VCaP (cell line): ENCODE measurements around the gene CELA3A.
"Not testable (repeated sequence)": the region's sequence is repeated elsewhere in the genome, so short reads cannot be mapped to it uniquely, and the experiment has no call there.

Experiments
- H3K27ac ChIP-seq: fragments of 450-650 bp; 2 replicates; pipeline ENCODE4 v1.5.1; 2017
- TF ChIP-seq, protein P1 (sequence below): fragments of 450-650 bp; conservative IDR thresholded peaks from 2 replicates; pipeline ENCODE4 v1.5.1; 2017; ENCODE audit warnings: mild to moderate bottlenecking, moderate library complexity

Gene CELA3A

DNA sequence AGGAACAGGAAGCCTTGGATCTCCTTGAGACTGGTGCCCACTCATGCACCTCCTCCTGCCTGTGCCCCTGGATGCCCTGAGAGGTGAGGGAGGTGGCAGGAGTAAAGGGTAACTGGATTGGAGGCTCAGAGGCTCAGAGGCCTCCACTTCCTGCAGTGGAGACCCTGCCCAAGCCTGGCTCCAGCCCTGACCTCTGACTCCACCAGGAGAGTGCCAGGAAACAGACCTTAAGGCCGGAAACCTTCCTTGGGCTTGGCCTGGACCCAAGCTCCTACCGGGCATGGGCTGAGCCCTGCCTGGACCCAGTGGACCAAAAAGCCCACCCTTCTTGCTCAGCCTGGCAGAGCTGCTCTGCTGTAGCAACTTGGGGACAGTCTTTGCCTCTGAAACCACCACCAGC lies 39.7 kb upstream of the CELA3A start:
- TF ChIP-seq, protein P1, sequence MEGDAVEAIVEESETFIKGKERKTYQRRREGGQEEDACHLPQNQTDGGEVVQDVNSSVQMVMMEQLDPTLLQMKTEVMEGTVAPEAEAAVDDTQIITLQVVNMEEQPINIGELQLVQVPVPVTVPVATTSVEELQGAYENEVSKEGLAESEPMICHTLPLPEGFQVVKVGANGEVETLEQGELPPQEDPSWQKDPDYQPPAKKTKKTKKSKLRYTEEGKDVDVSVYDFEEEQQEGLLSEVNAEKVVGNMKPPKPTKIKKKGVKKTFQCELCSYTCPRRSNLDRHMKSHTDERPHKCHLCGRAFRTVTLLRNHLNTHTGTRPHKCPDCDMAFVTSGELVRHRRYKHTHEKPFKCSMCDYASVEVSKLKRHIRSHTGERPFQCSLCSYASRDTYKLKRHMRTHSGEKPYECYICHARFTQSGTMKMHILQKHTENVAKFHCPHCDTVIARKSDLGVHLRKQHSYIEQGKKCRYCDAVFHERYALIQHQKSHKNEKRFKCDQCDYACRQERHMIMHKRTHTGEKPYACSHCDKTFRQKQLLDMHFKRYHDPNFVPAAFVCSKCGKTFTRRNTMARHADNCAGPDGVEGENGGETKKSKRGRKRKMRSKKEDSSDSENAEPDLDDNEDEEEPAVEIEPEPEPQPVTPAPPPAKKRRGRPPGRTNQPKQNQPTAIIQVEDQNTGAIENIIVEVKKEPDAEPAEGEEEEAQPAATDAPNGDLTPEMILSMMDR, result no peak
- peak overlapping the region; percentile 25; the same call in 1 of the 2 replicates for H3K27ac ChIP-seq

DNA sequence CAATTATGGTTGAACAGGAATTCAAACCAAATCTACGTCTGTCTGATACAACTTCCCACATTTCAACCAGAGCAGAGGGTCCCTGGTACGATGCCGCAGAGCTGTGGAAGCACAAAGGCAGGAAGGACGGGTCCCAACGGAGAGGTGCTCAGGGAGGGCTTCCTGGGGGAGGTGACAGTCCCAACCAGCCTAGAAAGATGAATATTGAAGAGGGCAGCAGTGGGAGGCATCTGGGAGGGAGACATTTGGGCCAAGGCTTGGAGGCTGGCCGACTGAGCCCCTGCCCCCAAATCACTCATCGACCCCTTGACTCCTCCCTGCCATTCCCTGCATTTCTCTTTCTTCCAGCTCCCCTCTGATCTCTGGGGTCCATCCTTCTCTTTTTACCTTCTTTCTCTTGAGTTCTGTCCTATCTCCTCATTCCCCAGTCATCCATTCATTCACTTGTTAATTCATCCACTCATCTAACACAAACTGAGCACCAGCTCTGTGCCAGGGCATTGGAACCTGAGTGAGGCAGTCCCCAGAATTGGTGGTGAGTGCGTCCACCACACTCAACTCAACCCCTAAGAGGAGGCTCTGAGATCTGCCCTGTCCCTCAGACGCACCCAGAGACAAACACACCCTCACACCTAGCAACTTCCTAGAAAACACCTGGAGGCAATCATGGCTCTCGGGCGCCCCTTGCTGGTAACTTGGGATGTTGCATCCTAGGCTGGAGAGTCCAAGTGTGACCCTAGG lies 37.8 kb upstream of the CELA3A start:
- TF ChIP-seq, protein P1, result peak; percentile 87
- peak overlapping the region; percentile 42; the same call in 1 of the 2 replicates for H3K27ac ChIP-seq

DNA sequence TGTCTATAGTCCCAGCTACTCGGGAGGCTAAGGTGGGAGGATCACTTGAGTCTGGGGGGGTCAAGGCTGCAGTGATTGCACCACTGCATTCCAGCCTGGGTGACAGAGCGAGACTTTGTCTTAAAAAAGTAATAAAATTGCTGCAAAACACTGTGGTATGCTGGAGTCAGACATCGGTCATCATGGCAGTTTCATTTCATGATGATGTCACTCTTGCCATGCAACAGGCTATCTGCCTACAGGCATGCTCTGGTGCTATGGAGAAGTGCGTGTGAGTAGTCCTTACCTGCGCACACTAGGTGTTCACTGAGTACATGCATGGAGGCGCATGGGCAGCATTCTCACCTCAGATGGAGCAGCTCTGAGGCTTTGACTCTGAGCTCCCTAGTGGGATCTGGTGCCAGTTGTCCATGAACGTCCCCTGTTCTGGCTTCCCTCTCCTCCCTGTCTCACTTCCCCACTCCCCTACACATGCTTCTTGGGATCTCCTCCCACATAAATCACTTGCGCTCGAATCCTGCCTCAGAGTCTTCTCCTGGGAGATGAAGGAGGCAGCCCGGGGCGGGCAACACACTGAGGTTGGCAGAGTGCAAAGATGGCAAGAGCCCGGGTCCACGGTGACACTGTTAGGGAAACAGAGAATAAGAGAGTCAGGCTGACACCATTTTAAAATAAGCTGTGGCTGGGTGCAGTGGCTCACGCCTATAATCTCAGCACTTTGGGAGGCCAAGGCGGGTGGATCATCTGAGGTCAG lies 35.0 kb upstream of the CELA3A start:
- TF ChIP-seq, protein P1, result no peak
- peak overlapping the region; percentile 42; the same call in 1 of the 2 replicates for H3K27ac ChIP-seq

DNA sequence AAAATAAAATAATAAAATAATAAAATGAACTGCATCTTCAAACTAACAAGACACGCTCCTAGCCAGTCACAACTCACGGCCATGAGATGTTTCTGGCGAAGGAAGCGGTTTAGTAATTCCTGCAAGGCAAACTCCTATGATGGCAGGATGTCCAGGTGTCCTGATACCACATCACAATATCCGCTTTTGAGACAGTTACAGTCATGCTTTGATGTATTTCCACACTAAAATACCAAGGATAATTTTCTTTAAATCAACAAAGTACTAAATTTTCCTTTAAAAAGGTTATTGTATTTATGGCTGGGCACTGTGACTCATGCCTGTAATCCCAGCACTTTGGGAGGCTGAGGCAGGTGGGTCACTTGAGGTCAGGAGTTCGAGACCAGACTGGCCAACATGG lies 34.2 kb upstream of the CELA3A start:
- H3K27ac ChIP-seq, result peak overlapping the region; percentile 42; the same call in 1 of the 2 replicates

DNA sequence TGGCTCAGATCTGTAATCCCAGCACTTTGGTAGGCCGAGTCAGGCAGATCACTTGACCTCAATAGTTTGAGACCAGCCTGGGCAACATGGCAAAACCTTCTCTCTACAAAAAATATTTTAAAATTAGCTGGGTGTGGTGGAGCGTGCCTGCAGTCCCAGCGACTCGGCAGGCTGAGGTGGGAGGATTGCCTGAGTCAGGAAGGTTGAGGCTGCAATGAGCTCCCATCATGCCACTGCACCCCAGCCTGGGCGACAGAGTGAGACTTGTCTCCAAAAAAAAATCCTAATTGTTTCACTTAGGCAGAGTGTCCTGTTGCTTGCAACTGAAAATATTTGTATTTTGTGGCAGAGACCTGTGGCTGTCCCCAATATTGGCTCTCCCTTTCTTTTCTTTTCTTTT lies 32.4 kb upstream of the CELA3A start:
- H3K27ac ChIP-seq, result peak overlapping the region; percentile 92

DNA sequence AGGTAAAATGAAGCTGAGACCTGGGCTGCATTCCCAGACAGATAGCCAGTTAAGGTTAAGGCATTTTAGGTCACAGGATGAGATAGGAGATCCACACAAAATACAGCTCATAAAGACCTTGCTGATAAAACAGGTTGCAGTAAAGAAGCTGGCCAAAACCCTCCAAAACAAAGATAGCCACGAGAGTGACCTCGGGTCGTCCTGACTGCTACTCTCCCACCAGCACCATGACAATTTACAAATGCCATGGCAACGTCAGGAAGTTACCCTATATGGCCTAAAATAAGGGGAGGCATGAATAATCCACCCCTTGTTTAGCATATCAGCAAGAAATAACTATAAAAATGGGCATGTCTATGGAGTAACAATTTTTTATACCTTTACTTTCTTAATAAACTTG lies 30.9 kb upstream of the CELA3A start:
- H3K27ac ChIP-seq, result peak overlapping the region; percentile 92

DNA sequence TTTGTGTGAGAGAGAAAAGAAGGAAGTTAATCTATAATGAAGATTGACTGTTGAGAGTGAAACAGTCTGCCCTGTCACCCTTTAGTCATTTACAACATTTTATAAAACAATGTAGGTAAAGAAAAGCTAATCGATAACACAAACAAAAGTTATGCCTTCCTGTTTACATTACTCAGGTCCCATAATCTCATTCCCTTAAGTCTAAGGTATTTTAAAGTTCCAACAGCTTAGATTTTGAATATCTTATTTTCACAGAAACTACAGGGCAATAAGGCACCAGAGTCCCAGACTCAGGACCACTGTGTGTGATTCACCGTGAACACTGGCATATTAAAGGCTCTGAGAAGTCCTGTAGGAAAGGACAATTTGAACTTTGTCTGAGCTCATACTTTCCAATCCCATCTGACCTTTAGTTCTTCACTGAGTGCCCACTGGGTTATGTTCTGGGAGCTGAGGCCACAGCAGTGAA lies 28.4 kb upstream of the CELA3A start:
- peak overlapping the region; percentile 92 for H3K27ac ChIP-seq

DNA sequence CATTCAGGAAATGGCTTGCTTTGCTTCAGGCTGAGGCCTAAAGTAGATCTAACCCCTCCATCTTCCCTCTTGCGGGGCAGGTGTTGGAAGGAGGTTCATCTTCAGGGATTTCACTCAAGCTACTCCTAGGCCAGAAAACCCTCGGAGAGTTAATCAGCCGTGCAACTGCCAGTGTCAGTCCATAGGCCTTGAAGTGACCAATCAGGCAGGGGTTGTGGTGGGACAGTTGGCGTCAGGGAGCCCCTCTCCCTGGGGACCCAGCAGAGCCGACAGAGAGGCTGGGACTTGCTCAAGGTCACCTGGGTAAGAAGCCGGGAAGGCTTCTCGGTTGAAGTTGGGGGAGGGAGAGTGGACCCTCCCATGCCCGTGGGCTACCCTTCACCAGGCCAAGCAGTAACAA lies 27.5 kb upstream of the CELA3A start:
- H3K27ac ChIP-seq, result peak overlapping the region; percentile 92

DNA sequence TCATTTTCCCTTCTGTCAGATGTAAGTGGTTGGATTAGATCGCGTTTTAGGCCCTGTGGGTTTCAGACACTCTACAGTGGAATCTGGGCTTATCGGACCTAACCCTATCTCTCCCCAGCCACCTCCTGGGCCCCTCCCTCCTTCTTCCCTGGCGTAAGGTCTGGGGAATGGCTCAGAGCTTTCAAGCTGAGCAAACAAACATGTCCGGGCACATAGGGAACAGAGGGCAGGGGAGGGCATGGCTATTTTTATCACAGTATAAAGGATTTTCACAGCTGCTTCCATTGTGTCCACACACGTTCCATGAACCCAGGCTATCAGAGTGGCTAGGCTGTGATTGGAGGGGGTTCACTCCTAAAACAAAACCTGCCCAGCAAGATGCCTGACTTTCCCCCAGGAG lies 26.8 kb upstream of the CELA3A start:
- H3K27ac ChIP-seq, result peak overlapping the region; percentile 92; the same call in 1 of the 2 replicates

DNA sequence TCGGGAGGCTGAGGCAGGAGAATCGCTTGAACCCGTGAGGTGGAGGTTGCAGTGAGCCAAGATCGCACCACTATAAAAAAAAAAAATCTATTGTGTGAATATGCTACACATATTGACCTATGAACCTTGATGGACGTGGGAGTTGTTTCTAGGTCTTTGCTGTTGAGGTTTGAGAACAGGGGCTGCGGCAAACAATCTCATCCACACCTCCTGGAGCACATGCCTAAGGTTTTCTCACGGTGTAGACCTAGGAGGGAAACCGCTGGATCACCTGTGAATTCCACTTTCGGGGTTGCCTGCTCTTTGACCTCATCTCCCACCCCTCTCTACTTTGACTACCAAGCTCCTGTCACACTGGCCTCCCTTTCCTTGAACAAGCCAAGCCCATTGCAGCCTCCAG lies 26.2 kb upstream of the CELA3A start:
- H3K27ac ChIP-seq, result peak overlapping the region; percentile 61; the same call in 1 of the 2 replicates

DNA sequence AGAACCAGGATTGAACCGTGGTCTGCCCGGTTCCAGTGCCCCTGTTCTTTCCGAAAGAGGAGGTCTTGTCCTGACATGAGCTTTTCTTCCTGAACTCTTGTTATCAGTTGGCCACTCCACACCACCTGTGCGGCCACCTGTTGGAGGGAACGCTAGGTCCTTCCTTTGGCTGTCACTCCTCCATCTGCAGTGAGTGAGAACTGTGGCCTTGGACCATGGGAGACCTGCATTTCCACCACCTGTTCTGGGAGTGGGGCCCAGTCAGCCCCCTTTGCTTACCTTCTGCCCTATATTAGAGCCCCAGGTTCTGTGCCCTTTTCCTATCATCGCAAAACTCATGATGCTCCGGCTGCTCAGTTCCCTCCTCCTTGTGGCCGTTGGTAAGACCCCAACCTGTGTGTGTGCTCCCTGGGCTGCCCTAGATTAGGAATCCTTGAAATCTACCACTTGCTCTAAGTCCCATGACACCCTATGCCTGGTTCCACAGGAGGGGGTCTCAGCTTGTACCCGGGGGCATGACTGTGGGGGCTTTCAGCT lies 24.7 kb upstream of the CELA3A start, which contains the start of gene CELA3B:
CELA3B (plus strand) TSS at position 320 of the 537 bp plus-strand sequence; CDS start at position 338, 18 bp downstream.
- H3K27ac ChIP-seq, result peak within 1 kb of the TSS; percentile 61; the same call in 1 of the 2 replicates

DNA sequence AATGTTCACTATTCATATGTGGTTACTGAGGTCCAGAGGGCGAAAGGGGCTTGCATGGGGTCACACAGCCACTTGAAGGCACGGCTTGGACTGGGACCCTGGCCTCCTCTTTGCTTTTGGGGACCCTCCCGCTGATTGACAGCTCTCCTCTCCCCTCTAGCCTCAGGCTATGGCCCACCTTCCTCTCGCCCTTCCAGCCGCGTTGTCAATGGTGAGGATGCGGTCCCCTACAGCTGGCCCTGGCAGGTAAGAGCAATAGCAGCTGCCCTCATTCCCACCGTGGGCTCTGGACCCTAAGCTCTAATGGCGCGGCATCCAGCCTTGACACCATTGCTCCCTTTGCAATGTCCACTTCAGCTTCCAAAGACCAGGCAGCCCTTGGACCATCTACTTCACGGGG lies 23.2 kb upstream of the CELA3A start:
- H3K27ac ChIP-seq, result not testable (repeated sequence)

DNA sequence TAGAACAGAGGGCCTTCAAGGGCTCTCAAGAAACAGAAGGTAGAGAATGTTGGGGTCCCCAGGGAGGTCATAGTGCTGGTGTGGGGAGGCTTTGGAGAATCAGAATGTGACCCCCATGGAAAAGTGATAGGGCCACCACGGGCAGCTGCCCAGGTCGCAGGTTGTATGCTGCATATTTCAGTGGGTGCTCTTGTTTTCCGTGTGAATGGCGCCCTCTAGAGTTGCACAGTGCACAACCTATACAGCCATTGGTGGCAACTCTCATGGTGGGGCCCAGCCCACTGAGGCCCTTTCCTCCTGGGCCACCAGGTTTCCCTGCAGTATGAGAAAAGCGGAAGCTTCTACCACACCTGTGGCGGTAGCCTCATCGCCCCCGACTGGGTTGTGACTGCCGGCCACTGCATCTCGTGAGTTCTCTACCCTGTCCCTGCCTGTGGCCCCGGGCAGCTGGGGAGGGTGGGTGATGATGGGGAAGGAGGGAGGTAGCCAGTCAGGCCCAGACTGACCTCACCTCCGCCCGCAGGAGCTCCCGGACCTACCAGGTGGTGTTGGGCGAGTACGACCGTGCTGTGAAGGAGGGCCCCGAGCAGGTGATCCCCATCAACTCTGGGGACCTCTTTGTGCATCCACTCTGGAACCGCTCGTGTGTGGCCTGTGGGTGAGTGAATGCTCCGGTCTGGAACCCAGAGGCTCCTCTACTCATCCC lies 20.8 kb upstream of the CELA3A start:
- H3K27ac ChIP-seq, result not testable (repeated sequence)

DNA sequence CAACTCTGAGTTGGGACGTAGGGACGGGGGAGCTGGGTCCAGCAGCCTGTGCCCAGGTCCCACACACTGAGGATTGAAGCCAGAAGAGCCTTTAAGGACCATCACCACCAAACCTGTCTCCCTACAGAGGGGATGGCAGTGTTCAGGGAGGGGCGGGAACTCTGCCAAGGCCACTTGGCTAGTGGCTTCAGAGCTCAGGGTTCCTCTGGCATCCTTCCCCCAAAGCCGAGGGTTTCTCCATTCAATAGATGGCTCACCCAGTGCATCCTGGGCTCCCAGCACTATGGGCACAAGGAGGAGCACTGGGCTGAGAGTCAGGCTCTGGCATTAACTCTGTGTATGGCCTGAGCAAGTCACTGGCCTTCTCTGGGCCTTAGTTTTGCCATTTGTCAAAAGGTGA lies 20.2 kb upstream of the CELA3A start:
- H3K27ac ChIP-seq, result peak overlapping the region; percentile 18; the same call in 1 of the 2 replicates
